Stimulated activated CD8-positive, alpha-beta memory T cell treated with anti-CD3 and anti-CD28 coated beads, Interleukin-7, amount 100 ng/mL, for 24 hours (primary cell): Measurements from ENCODE around the gene FARP1.
"Not testable (repeated sequence)": the region's sequence is repeated elsewhere in the genome, so short reads cannot be mapped to it uniquely, and the experiment has no call there.

Experiments used
- DNase-seq: peaks from one replicate; pipeline ENCODE4 v3.0.0-alpha.2; 2020; ENCODE audit warnings: low read depth

FARP1 gene

DNA sequence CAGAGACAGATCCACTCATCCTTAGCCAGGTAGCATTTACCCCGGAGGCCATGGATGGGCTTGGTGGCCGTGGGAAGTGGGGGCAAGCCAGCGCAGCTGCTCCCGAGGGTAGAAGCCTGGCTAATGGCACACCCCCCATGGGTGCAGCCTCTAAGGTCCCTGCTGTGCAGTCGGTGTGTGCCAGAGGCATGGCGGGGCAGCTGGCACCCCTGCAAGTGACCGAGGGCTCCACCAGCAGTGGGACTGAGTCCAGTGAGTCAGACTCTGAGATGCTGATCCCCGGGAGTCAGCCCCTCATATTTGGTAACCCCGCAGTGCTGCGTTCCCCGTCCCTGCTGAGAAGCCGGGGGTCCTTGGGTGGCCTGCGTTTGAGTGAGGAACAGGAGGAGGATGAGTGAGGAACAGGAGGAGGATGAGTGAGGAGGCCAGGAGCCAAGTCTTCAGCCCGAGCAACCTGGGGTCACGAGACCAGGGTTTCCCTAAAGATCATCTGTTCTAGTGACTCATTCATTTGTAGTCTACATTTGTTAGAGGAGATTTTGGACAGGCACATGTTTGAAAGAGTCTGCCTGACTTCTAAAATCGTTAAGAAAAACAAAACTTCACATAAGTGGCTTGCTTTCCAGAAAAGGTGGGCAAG is 253.3 kb downstream of the FARP1 start:
- no peak for DNase-seq

DNA sequence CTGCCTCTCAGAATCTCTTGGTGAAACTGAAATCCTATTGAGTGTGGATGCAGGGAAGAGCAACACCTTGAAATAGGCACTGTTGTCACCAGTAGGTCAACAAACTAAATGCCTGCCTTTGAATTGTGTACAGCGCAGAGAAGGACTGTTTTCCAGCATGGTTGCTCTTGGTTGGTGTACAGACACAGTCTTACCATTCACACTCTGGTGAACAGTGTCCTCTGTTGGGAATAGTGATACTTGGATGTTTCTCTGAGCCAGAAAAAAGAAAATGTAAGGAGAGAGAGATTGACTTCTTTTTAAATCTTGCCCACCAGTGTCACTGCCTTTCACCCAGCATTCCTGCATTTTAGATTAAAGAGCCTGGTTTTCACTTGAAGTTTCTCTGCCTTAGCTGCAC is 254.3 kb downstream of the FARP1 start:
- no peak for DNase-seq

DNA sequence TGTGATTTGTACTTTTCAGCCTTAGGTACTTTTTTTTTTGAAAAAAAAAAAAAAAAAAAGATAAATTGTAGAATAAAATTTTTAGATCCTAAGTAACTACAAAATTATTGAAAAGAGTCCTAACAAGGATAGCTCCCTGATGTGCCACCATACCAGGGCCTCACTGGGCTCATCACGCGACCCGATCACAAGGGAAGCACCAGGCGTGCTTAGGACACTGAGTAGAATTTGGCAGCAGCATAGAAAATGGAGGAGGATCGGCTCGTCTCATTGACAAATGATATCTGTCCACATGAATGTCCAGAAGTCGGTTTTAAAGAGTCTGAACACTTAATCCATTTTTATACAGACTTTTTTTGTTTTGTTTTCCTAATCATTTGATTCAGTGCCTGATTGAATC is 255.0 kb downstream of the FARP1 start:
- no peak for DNase-seq

DNA sequence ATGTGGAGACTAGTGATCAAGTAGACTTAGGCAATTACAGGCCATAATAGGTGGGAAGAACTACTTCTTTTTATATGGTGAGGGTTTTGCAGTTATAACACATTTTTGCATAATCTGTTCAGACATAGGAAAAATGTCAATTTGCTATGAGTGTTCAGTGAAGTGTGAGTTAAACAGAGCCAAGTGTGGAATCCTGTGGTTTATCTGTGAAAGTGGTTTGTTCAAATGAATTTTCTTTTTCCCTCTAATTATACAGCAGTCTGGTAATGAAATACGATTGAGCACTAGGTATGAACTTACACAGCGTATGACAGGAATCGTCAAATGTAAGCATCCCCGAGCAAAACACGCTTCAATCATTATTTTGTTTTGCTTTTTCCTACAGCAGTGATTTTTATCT is 255.7 kb downstream of the FARP1 start:
- no peak for DNase-seq

DNA sequence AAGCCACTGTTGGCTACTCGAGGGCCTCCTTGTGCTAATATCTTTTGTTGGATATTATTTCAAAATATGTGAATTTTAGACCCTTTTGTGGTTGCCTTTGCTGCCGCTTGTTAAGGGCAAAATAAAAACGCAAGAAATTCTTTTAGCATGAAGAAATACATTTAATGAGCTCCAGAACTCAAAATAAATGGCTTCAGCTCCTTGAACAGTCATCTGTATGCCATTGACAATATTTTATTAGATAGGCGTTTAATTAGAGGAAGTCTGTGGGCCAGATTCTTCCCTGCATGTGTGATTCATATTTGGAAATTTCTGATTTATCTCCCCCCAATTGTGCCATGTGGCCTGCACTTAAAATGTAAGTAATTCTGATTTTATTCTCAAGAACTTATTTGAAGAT is 256.9 kb downstream of the FARP1 start:
- no peak for DNase-seq

DNA sequence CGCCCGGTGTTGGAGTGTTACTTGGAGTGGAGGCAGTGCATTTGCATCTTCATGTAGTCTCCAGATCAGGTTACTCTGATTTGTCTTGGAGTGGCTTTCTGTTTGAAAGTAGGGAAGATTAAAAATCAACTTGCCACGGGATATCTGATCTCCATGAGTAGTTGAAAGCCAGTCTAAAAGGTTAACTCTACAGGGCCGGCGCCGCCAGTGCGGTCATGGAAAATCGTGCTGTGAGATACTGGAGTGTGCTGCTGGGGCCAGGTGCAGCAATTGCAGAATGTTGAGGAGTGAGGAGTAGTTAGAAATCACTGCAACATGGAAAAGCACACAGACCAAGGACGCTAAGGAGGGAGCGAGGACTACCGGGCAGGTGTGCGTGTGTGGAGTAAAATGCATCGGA is 259.0 kb downstream of the FARP1 start:
- no peak for DNase-seq

DNA sequence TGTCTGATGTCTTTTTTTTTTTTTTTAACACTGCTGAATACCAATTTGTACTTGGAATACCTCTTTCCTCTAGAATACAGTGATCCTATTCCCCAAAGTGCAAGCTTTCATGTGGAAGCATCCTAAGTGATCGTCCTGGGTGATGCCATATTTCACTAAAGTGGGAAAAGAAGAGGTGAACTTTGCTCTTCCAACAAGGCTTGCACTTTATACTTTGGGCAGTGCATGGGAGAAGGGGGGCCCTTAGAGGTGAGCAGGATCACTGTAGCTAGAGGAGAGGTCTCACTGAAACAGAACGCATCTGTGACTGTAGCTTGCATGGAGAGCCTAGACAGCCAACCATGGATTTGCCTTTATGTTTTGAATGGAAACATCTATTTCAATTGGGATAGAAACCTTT is 260.2 kb downstream of the FARP1 start:
- DNase-seq = no peak

DNA sequence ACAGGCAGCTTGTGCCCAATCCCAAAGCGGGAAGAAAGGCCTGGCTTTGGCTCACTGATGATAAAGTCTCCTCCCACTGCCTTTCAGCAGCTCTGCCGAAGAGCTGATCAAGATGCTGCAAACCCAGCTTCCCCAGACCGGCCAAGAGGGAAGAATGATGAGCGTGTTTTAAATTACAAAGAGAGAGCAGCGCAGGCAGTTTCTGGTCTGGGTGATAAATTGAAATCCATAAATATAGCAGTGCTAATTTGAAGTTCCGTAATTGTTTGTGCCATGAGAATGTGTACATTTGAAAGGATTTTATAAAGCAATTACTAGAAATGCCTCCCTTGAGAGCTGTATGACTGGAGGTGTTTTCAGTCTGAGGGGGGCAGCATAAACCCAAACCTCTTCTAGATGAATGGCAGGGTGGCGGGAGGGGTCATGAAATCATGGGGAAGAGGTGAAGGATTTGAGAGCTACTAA is 262.2 kb downstream of the FARP1 start:
- DNase-seq = no peak

DNA sequence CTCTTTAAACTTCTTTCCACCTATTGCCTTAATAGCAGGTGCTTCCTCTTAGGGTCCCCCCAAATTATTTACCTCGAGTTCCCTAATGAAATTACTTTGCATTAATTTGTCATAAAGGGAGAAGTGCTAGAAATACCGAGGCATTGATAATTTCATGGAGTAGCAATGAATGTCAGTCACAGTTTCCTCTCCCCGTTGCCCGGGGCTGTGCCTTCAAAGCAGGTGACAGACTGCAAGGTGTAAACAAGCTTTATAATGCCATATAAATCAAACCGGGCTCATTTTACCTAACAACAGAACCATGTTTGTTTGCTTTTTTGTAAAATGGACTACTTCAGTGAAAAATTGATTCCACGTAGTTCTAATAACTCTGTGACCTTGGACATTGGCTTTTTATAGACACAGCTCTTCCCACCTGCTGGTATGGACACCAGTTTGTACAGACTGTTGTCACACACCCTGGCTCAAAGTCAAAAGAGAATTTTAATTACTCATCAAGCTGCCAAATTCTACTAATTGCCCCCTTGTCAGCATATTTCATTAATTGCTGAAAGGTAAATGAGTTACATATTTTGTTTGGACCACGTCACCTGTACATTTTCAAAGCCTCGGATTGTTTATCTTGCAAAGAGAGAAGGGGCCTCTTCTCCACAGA is 262.9 kb downstream of the FARP1 start:
- no peak for DNase-seq

DNA sequence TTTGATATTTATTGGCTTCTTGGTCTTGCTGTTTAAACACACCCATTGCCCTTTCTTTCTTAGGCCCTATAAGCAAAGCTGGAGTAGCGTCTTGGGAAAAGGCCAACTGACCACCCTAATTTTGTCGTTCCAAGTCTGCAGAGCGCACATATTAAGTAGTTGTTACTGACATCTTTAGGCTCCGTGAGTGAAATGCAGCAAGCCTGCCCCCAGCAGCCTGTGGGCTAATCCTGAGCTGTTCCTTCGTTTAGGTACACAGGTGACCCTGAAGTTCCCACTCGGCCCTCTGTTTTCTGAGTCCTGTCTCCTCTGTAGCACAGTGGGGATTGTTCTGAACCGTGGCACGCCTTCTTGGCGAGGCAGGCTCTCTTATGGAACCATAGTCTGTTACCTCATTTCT is 263.5 kb downstream of the FARP1 start:
- DNase-seq = no peak

DNA sequence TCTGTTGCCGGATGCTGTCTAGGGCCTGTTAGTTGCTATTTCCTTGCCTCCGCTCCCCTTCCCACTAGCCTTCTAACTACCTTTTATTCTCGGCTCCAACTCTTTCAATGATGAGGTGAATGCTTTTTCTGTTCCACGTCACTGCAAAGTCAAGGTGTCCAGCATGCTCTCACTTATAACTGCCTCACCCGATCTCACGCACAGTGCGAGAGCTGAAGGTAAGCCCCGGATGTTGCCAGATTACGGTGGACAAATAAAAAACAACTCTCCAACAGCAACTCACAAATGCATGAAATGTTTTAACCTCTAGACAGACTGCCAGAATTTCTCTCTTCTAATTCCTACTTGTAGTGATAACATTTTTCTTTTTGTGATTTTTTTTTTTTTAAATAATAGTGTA is 264.1 kb downstream of the FARP1 start:
- DNase-seq = no peak

DNA sequence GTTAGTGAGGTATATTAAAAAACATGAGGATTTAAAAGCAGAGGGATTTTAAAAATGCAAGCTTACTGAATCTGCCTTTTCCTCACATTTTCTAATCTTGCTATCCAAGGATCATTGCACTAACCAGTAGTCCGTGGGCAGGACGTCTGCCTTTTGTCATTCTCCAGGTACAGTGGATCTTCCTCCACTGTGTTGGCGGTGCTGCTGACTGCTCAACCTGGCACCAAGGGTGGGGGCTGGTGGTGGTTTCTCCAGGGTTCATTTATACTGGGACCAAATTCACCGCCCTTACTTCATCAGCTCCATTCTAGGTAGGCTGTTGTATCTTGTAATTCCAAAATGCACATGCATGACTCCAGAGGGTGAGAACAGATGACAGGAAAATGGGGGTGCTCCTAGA is 264.7 kb downstream of the FARP1 start:
- no peak for DNase-seq

DNA sequence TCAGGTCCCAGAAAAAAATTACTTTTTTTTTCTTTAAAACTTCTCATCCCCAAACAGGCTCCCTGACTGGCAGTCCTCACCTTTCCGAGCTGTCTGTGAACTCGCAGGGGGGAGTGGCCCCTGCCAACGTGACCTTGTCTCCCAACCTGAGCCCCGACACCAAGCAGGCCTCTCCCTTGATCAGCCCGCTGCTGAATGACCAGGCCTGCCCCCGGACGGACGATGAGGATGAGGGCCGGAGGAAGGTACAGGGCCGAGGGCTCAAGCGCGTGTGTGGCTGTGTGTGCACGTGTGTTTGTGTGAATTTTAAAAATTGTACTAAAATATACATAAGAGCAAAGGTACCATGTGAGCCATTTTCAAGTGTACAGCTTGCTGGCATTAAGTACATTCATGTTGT is 266.4 kb downstream of the FARP1 start:
- DNase-seq = no peak

DNA sequence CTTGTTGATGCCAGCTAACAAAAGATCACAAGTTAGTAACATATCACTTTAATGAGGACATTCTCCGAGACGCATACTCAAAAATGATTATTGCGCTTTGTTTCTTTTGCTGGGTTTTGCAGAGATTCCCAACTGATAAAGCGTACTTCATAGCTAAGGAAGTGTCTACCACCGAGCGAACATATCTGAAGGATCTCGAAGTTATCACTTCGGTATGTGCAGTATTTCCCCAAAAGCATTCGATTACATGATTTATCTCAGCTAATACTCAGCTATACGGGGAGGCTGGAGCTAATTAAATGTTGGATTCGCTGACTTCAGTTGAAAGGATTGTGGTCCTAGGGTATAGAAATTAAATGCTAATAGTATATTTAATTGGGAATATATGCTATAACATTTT is 267.7 kb downstream of the FARP1 start:
- no peak for DNase-seq

DNA sequence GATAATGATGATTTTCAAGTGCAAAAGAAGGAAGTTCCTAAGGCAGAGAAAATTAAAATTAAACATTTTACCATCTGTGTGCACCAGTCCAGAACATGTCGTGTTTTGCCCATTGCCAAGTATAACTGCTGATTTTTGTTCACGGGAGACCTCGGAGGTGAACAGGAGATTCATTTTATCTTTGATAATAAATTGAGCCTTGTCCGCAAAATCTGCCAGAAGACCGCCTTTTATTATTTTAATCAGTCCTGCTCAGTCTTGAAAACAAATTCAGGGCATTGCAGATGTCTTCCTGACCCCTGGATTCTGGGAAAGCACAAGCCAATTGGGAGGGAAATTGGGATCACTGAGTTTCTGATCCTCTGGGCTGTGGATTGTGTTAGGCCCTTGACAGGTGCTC is 268.1 kb downstream of the FARP1 start:
- DNase-seq = no peak

DNA sequence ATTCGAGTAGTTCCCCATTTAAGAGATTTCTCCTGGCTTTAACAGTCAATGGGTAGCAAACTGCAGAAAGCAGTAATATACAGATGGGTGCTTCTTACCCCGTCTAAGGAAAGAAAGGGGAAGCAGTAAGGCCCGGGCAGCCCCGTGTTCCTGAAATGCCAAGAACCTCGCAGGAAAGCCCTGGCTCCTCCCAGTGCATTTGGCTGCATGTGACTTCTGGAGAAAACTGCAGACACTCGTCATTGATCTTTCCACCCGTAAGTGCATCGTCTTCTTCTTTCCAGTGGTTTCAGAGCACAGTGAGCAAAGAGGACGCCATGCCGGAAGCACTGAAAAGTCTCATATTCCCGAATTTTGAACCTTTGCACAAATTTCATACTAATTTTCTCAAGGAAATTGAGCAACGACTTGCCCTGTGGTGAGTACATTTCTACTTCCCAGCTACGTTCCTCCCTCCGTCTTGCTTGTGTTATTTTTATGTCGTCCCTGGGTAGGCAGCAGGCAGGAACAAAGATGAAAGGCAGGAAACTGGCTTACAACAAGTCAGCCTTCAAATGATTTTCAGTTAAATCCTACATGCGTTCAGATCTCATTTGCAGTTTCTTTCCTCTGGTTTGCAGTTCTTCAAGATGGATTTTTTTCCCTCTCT is 268.8 kb downstream of the FARP1 start:
- no peak for DNase-seq

DNA sequence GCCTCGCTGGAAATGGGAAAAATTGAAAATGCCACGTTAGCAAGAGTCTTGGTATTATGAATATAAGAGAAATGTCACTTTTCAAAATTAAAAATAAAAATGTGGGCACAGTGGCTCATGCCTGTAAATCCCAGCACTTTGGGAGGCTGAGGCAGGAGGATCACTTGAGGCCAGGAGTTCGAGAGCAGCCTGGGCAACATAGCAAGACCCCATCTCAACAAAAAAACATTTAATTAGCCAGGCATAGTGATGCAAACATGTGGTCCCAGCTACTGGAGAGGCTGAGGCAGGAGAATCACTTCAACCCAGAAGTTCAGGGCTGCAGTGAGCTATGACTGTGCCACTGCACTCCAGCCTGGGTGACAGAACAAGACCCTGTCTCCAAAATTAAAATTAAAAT is 270.4 kb downstream of the FARP1 start:
- not testable (repeated sequence) for DNase-seq

DNA sequence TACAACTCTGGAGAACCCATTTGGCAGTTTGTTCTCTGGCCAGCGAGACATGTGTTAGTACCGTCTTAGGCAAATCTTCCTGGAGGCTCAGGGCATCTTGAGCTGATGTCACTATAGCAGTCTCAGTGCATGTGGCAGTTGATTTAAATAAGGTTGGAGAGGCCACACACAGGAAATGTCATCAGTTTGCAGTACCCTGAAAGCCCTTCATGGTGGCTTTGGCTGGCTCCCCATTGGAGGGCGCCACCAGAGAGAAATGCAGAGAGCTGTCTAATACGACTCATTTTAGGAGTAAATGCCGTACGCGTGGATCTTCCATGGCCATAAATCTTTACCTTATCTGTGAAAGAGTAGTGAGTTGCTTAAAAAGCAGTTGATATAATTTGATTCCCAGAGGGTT is 270.9 kb downstream of the FARP1 start:
- DNase-seq = no peak

DNA sequence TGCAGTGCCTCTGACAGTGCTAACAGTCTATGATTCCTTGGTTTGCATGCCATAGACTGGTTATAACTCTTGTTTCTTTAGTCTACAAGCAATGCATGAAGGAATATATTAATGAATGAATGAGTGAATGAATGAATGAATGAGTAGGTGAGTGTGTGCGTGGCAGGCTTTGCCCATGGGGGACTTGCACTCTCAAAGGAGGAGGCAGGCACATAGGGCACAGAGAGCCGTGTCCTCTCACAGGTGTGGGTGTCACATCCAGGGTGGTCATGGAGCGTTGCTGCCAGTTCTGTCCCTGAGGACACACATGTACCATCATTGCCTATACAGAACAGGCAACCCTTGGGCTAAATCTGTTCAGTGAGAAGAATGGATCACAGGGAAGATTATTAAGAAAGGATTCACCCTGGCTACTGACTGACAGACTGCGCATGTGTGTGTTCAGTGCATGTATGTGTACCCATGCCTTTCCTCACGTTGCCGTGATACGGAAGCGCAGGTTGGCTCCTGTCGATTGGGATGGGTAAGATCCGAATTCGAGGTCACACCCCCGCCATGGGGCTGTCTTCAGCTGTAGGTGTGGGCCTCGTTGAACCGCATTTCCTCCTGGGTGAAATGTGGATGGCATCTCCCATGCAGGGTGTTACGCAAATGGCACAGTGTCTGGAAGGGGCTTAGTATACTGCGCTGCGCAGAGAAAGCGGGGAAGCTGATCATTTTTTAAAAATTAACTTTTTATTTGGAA is 272.6 kb downstream of the FARP1 start:
- DNase-seq = no peak

DNA sequence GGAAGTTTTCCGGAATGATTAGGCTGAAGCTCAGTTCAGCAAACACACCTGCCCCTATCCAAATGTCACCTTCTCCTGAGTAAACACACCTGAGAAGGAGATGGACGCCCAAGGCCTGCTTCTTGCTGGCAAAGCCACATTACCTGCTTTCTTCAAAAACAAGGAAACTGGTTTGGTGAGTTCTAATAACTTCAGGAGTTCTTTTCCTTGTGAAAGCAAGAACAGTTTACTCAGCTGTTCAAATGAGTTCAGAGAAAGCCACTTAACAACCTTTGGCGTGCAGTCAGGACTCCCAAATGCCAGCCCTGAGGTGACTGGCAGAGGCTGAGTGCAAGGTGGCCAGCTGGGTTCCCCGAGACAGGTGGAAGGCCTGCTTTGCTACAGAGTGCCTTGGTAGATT is 273.5 kb downstream of the FARP1 start:
- DNase-seq = no peak

DNA sequence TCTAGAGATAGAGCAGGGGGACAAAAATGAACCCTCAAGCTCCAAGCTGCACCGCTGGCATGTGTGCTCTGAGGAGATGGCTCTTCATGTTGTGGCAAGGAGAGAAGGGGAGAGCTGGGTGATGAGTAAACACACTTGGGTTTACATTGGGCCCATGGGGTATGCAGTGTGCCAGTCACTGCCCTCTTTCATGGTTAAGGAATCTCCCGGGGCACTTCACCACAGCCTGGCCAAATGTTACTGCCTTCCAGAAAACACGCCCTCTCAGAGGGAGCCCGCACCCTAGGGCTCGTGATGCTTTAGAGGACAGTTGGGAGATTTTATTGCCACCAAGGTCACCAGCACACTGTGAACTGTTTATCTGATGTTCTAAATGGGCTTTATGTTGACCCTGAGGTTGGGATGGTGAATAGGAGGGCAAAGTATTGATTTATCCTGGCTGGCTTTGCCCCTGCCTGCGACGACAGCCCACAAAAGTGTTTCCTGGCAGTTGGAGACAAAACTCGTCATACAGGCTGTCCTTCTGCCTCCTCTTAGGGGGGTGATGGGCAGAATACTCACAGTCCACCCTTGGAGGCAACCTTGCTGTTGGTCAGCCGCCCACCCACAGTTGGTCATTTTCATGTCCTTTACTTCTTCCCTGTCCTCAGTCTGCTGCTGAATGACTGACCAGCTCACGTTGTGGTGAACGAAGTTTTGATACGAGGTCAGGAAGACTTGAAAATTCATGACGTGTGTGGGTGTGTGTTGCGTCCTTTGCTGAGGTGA is 277.1 kb downstream of the FARP1 start:
- DNase-seq = no peak

DNA sequence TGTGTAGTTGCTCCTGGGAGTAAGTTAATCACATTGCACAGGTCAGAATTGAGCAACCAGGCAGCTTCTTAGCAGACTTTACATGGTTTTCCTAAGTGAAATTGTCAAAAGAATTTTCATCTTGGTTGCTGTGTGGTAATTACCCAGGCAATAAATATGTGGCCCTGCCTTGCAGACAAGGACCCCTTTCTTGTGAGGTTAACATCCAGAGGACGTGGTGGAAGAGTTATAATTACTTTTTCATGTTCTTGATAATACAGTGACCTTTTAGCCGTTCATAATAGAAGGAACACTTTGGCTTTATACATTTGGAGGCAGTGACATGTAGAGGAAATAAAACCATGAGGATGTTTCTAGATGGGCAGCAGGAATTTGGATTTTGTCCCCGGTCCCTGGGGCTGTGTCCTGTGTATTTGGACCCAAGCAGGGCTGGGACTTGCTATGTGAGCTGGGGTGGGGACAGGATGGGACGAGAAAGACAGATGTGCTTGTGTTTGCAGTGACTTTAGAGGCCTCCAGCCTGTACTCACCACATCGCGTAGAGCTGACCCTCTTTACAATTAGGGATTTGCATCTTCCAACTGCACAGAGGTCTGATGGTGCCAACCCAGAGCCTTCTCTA is 277.8 kb downstream of the FARP1 start:
- DNase-seq = no peak
